ENCODE data around the gene DCAF15. TPM values are rescaled to one million over a fixed set of nuclear protein-coding genes. Genes with fewer than 3 reads are reported as not detected.
"Not testable (repeated sequence)": the region's sequence is repeated elsewhere in the genome, so short reads cannot be mapped to it uniquely, and the experiment has no call there.

The DCAF15 gene
- total RNA-seq, 3 donors from 2014 or later (not counting 1 experiment from before 2014, with no cell fraction given) = 121 to 149 (median 124) TPM

DNA sequence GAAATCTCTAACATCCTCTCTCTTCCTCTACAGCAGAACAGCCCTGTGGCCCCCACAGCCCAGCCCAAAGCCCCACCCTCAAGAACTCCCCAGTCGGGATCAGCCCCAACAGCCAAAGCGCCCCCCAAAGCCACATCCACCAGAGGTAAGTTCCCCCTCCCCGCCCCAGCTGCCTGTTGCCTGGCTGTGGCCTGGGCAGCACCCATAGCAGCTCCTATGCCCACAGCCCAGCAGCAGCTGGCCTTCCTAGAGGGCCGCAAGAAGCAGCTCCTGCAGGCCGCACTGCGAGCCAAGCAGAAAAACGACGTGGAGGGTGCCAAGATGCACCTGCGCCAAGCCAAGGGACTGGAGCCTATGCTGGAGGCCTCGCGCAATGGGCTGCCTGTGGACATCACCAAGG, 31.8 kb upstream of the DCAF15 start:
- no peaks in the 10 kb centered on the region for H3K4me1 ChIP-seq (ENCODE audit: control insufficient read depth, insufficient read depth, low read length)
- Mint-ChIP-seq H3K9me3 (no peaks in the 10 kb centered on the region), H3K27ac (peak overlapping the region in 1 of 2 donors; percentile 63), H3K4me3 (no peak overlapping the region), H3K27me3 (ENCODE audit: low read depth in 2 of 2) (no peaks in the 10 kb centered on the region), H3K36me3 (no peaks in the 10 kb centered on the region), H3K4me1 (no peaks in the 10 kb centered on the region)
- no peak for DNase-seq
- ATAC-seq = no peak
- H3K27me3 ChIP-seq (ENCODE audit: control insufficient read depth, insufficient read depth, low read length) = no peaks in the 10 kb centered on the region
- no peaks in the 10 kb centered on the region for H3K9me3 ChIP-seq (ENCODE audit: control insufficient read depth, insufficient read depth, low read length)
- peaks cover 50% of the 10 kb centered on the region for H3K36me3 ChIP-seq (ENCODE audit: control insufficient read depth, insufficient read depth, low read length)
- intact Hi-C loops (cut with micrococcal nuclease) = no loop called here
- no peak overlapping the region for H3K4me3 ChIP-seq (ENCODE audit: low read length)
- 99% methylated on average over 11 of the region's 11 CpGs for WGBS (ENCODE audit: insufficient coverage)
- TF ChIP-seq CTCF (IDR thresholded peaks at IDR 0.05) = no peak
- H3K27ac ChIP-seq (ENCODE audit: low read length) = no peak overlapping the region

GRCh38 chr19:13920940-13921747, 31.2 kb upstream of the DCAF15 start:
- Histone ChIP-seq H3K27ac (ENCODE audit: low read length) (no peak overlapping the region), H3K4me1 (ENCODE audit: control insufficient read depth, insufficient read depth, low read length) (no peaks in the 10 kb centered on the region), H3K9me3 (ENCODE audit: control insufficient read depth, insufficient read depth, low read length) (no peaks in the 10 kb centered on the region), H3K4me3 (ENCODE audit: low read length) (no peak overlapping the region), H3K36me3 (ENCODE audit: control insufficient read depth, insufficient read depth, low read length) (peaks cover 48% of the 10 kb centered on the region), H3K27me3 (ENCODE audit: control insufficient read depth, insufficient read depth, low read length) (no peaks in the 10 kb centered on the region)
- TF ChIP-seq CTCF (IDR thresholded peaks at IDR 0.05) = no peak
- Mint-ChIP-seq H3K9me3 (no peaks in the 10 kb centered on the region), H3K36me3 (no peaks in the 10 kb centered on the region), H3K4me1 (no peaks in the 10 kb centered on the region), H3K27ac (peak overlapping the region in 1 of 2 donors; percentile 63), H3K27me3 (ENCODE audit: low read depth in 2 of 2) (no peaks in the 10 kb centered on the region), H3K4me3 (no peak overlapping the region)
- WGBS (ENCODE audit: insufficient coverage) = 88% methylated on average over 2 of the region's 2 CpGs
- ATAC-seq (peak; percentile 74 to 88 (median 85)), DNase-seq (peak; percentile 25 to 53)
- intact Hi-C loops (cut with micrococcal nuclease) = no loop called here

DNA sequence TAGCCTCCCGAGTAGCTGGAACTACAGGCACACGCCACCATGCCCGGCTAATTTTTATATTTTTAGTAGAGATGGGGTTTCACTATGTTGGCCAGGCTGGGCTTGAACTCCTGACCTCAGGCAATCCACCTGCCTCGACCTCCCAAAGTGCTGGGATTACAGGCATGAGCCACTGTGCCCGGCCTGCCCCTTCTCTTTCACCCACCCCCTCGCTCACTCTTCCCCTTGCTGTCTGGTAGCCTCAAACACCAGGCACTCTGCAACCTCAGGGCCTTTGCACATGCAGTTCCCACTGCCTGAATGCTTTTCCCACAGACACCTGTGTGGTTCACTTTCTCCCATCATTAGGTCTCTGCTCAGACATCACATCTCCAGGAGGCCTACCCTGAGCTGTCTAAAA, 30.2 kb upstream of the DCAF15 start:
- H3K27me3 ChIP-seq (ENCODE audit: control insufficient read depth, insufficient read depth, low read length); H3K9me3 Mint-ChIP-seq; H3K4me1 Mint-ChIP-seq; intact Hi-C loops (cut with micrococcal nuclease); H3K4me3 ChIP-seq (ENCODE audit: low read length); H3K4me3 Mint-ChIP-seq; H3K27ac ChIP-seq (ENCODE audit: low read length); H3K4me1 ChIP-seq (ENCODE audit: control insufficient read depth, insufficient read depth, low read length); H3K9me3 ChIP-seq (ENCODE audit: control insufficient read depth, insufficient read depth, low read length); H3K36me3 Mint-ChIP-seq; ATAC-seq; H3K27me3 Mint-ChIP-seq (ENCODE audit: low read depth in 2 of 2); DNase-seq: not testable (repeated sequence)
- peak overlapping the region in 1 of 2 donors; percentile 21 for H3K27ac Mint-ChIP-seq
- 97% methylated on average over 6 of the region's 6 CpGs for WGBS (ENCODE audit: insufficient coverage)
- H3K36me3 ChIP-seq (ENCODE audit: control insufficient read depth, insufficient read depth, low read length) = peaks cover 51% of the 10 kb centered on the region

- no peaks in the 10 kb centered on the region for H3K27me3 Mint-ChIP-seq (ENCODE audit: low read depth in 2 of 2)
- WGBS (ENCODE audit: insufficient coverage) = 97% methylated on average over 28 of the region's 28 CpGs
- no peaks in the 10 kb centered on the region for H3K36me3 Mint-ChIP-seq
- no peaks in the 10 kb centered on the region for H3K9me3 Mint-ChIP-seq
- H3K4me3 Mint-ChIP-seq = no peak overlapping the region
- no peak for ATAC-seq
- Histone ChIP-seq H3K4me3 (ENCODE audit: low read length) (no peak overlapping the region), H3K36me3 (ENCODE audit: control insufficient read depth, insufficient read depth, low read length) (peaks cover 50% of the 10 kb centered on the region), H3K4me1 (ENCODE audit: control insufficient read depth, insufficient read depth, low read length) (no peaks in the 10 kb centered on the region), H3K9me3 (ENCODE audit: control insufficient read depth, insufficient read depth, low read length) (no peaks in the 10 kb centered on the region), H3K27me3 (ENCODE audit: control insufficient read depth, insufficient read depth, low read length) (no peaks in the 10 kb centered on the region), H3K27ac (ENCODE audit: low read length) (no peak overlapping the region)
- TF ChIP-seq CTCF (IDR thresholded peaks at IDR 0.05) = no peak
- intact Hi-C loops (cut with micrococcal nuclease) = no loop called here
- DNase-seq = no peak
- no peak overlapping the region for H3K27ac Mint-ChIP-seq
- no peaks in the 10 kb centered on the region for H3K4me1 Mint-ChIP-seq
These were observed 28.9 kb upstream of the DCAF15 start for GRCh38 chr19:13923194-13923987.
